Spleen (tissue), 11 donors: ENCODE results near the gene CD84. TPM values are rescaled to one million over a fixed set of nuclear protein-coding genes. Genes with fewer than 3 reads are reported as not detected.

Experiments
- DNase-seq: peaks from one replicate; pipeline ENCODE4 v3.0.0-alpha.2; 2020
- H3K27ac ChIP-seq, 8 donors: fragments of 200-600 bp; sonication (generic) in 7 of 8; 1 replicate in 4 of 8; 2 replicates in 4 of 8; pipeline versions ENCODE4 v1.5.0 to v1.8.0; 2016 to 2021; ENCODE audit warnings: inconsistent platforms in 4 of 8, mild to moderate bottlenecking in 4 of 8, moderate library complexity in 1 of 8
- H3K27me3 ChIP-seq, 7 donors: fragments of 200-600 bp; sonication (generic) in 6 of 7; replicated peaks in 1 of 7; 1 replicate in 4 of 7; 2 replicates in 3 of 7; pipeline versions ENCODE4 v1.5.0 to v1.8.0; 2016 to 2021; ENCODE audit warnings: inconsistent platforms in 3 of 7, mild to moderate bottlenecking in 1 of 7
- H3K36me3 ChIP-seq, 6 donors: fragments of 200-600 bp; sonication (generic) in 5 of 6; 1 replicate in 4 of 6; 2 replicates in 2 of 6; pipeline versions ENCODE4 v1.5.0 to v1.8.0; 2016 to 2021; ENCODE audit warnings: inconsistent platforms in 2 of 6
- H3K4me1 ChIP-seq, 6 donors: fragments of 200-600 bp; sonication (generic) in 5 of 6; 1 replicate in 3 of 6; 2 replicates in 3 of 6; pipeline versions ENCODE4 v1.5.0 to v1.8.0; 2016 to 2021; ENCODE audit warnings: inconsistent platforms in 3 of 6
- H3K4me3 ChIP-seq, 8 donors: fragments of 200-600 bp; sonication (generic) in 7 of 8; 1 replicate in 4 of 8; 2 replicates in 4 of 8; pipeline versions ENCODE4 v1.5.0 to v1.8.0; 2016 to 2021; ENCODE audit warnings: inconsistent platforms in 4 of 8, mild to moderate bottlenecking in 4 of 8, moderate library complexity in 2 of 8
- H3K9me3 ChIP-seq, 8 donors: fragments of 200-600 bp; sonication (generic) in 7 of 8; 1 replicate in 4 of 8; 2 replicates in 4 of 8; pipeline versions ENCODE4 v1.5.0 to v1.8.0; 2016 to 2021; ENCODE audit warnings: inconsistent platforms in 4 of 8
- POLR2A ChIP-seq, 3 donors: fragments of 450-650 bp; IDR thresholded peaks; one replicate each; pipeline ENCODE4 v1.5.1; 2017; ENCODE audit warnings: antibody characterized with exemption in 3 of 3, mild to moderate bottlenecking in 1 of 3
- POLR2AphosphoS5 ChIP-seq, 3 donors: sonication (generic); formaldehyde crosslinking; IDR thresholded peaks; one replicate each; pipeline ENCODE4 v1.5.1; 2017; ENCODE audit warnings: antibody characterized with exemption in 3 of 3
- WGBS, 5 donors: extraction: QIAGEN DNeasy Blood & Tissue Kit in 3 of 5; methylation state at CpG; one replicate each; pipeline versions ENCODE4 v1.1.5 to v1.1.7; 2013 to 2018; 5-methylcytosine and 5-hydroxymethylcytosine counted together
- intact Hi-C: fragments of 100-400 bp; cut with DNase I; formaldehyde crosslinking; loops from one replicate; pipeline ENCODE4 v1.15.0; 2023; ENCODE audit warnings: low total_unique reads
- polyA plus RNA-seq, 3 donors: library from polyadenylated mRNA; stranded (reverse); fragments of 200-250 nt; gene quantifications; one replicate each; pipeline ENCODE4 v1.2.1, GENCODE V29; 2013
- total RNA-seq, 7 donors: library from RNA; depleted of rRNA in 3 of 7; stranded (reverse); fragments of >200 nt in 3 of 7; fragmentation: NEBNext Ultra II Directional in 4 of 7; extraction: Animal tissue kit (Norgen Biotek cat#: 25700) in 4 of 7; gene quantifications; one replicate each; pipeline versions ENCODE4 v1.1.0 to v1.2.1, GENCODE V29; 2016 to 2021
- TF ChIP-seq, protein P1 (sequence below), 11 experiments: fragments of 200-600 bp in 7 of 11; fragments of 450-650 bp in 4 of 11; sonication (generic) in 4 of 11; IDR thresholded peaks in 8 of 11; conservative IDR thresholded peaks in 3 of 11; 1 replicate in 7 of 11; 2 replicates in 4 of 11; pipeline versions ENCODE4 v1.4.0 to v1.8.0; 2016 to 2021; ENCODE audit warnings: antibody characterized with exemption in 11 of 11, inconsistent platforms in 4 of 11, mild to moderate bottlenecking in 1 of 11
- donor health status: healthy with polysubstance abuse.
- donor health status: DM: no; HTN: no; CAD: no; lungs with moderate emphysema.
- donor health status: DM: no; HTN: no; CAD: no.
- donor health status: Bipolar disorder and iron deficiency.
- donor health status: healthy.
- donor health status: DM: no; HTN: no; CAD: no.
- donor health status: DM: yes; HTN: yes; CAD: no.

The CD84 gene
- total and polyA plus RNA-seq, 10 donors: 4.7 to 76.1 (median 60.0) TPM

DNA sequence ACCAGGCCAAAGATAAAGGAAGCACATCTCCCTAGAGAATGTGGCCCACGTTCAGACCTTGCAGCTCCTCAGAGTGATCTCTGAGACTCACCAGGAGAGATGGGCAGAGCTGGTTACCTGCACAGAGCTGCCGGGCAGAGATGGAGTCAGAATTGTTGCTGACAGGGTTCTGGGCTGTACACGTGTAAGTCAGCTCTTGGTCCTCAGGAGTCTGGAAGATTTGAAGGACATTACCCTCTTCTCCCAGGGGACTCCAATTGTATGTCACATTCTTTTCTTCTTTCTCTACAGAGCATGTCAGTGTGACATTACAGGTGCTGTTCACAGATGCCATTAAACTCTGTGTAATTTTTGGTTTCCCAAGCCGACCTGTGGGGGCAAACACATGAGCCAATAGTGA, 25.5 kb downstream of the CD84 start:
- intact Hi-C loops: no loop called here
- Histone ChIP-seq H3K27me3 (no peaks in the 10 kb centered on the region), H3K36me3 (peaks cover 4 to 65% (median 19%) of the 10 kb centered on the region in 6 donors), H3K4me3 (no peak overlapping the region), H3K27ac (peak overlapping the region in 2 of 8 donors; percentile 4 to 9), H3K9me3 (no peaks in the 10 kb centered on the region), H3K4me1 (peaks cover 0 to 42% (median 30%) of the 10 kb centered on the region in 6 donors)
- WGBS, 5 donors: 68 to 79% (median 70%) methylated on average over 4 of the region's 4 CpGs
- TF ChIP-seq, protein P1, sequence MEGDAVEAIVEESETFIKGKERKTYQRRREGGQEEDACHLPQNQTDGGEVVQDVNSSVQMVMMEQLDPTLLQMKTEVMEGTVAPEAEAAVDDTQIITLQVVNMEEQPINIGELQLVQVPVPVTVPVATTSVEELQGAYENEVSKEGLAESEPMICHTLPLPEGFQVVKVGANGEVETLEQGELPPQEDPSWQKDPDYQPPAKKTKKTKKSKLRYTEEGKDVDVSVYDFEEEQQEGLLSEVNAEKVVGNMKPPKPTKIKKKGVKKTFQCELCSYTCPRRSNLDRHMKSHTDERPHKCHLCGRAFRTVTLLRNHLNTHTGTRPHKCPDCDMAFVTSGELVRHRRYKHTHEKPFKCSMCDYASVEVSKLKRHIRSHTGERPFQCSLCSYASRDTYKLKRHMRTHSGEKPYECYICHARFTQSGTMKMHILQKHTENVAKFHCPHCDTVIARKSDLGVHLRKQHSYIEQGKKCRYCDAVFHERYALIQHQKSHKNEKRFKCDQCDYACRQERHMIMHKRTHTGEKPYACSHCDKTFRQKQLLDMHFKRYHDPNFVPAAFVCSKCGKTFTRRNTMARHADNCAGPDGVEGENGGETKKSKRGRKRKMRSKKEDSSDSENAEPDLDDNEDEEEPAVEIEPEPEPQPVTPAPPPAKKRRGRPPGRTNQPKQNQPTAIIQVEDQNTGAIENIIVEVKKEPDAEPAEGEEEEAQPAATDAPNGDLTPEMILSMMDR (IDR thresholded peaks at IDR 0.05 in 8 of 11, conservative IDR thresholded peaks at IDR 0.05 in 3 of 11): no peak
- TF ChIP-seq POLR2AphosphoS5 (IDR thresholded peaks at IDR 0.05) (no peak), POLR2A (IDR thresholded peaks at IDR 0.05) (no peak)
- DNase-seq: no peak

DNA sequence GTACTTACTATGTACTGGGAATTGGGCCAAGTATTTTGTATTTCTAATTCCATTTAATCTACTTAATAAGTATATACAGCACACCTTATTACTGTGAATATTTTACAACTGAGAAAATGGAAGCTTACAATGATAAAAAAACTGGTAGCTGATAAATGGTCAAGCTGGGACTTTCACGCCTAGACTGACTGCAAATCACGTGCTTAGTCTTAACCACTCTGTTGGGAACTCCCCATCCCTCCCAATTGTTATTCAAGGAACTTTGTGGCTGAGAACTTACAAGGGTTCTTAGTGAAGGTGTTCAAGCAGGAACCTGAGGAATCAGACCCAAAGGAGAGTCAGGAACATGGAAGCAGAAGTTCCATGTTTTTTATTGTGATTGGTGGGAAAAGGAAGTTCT, 26.9 kb downstream of the CD84 start:
- 70 to 80% (median 74%) methylated on average over 2 of the region's 2 CpGs for WGBS, 5 donors
- H3K9me3 ChIP-seq: no peaks in the 10 kb centered on the region
- intact Hi-C loops: no loop called here
- DNase-seq: no peak
- no peaks in the 10 kb centered on the region for H3K27me3 ChIP-seq
- peaks cover 4 to 72% (median 19%) of the 10 kb centered on the region in 6 donors for H3K36me3 ChIP-seq
- H3K27ac ChIP-seq: peak overlapping the region in 1 of 8 donors; percentile 85
- TF ChIP-seq, protein P1 (IDR thresholded peaks at IDR 0.05 in 8 of 11, conservative IDR thresholded peaks at IDR 0.05 in 3 of 11): no peak
- no peak for TF ChIP-seq POLR2AphosphoS5 (IDR thresholded peaks at IDR 0.05)
- peaks cover 5 to 43% (median 35%) of the 10 kb centered on the region in 6 donors for H3K4me1 ChIP-seq
- H3K4me3 ChIP-seq: no peak overlapping the region

DNA sequence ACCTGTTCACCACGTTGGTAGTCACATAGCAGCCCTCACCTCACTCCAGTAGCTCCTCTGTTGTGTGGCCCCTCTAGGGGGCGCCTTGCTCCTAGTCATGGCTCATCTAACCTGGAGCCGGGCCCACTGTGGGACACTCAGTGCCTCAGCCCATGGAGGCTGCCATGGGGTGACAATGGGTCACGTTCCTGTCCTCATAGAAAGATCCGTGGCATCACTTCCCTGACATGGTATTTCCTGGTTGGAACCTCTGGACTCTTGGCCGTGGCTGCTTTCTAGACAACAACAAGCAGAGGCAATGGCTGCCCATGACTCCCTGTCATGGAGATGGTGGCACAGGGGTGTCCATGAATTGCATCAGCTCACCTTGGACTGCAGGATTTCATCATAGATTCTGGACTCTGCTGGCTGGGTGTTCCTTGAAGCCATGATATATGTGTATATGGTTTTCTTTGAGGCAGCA, 28.7 kb downstream of the CD84 start:
- H3K4me1 ChIP-seq: peaks cover 10 to 61% (median 47%) of the 10 kb centered on the region in 6 donors
- H3K36me3 ChIP-seq: peaks cover 4 to 82% (median 19%) of the 10 kb centered on the region in 6 donors
- no peak overlapping the region for H3K4me3 ChIP-seq
- WGBS, 5 donors: 75 to 81% (median 77%) methylated on average over 2 to 6 of the region's 6 CpGs
- DNase-seq: peak; percentile 83
- no peaks in the 10 kb centered on the region for H3K9me3 ChIP-seq
- TF ChIP-seq POLR2A (IDR thresholded peaks at IDR 0.05): no peak
- TF ChIP-seq, protein P1 (IDR thresholded peaks at IDR 0.05 in 8 of 11, conservative IDR thresholded peaks at IDR 0.05 in 3 of 11): peak in 6 of 11 experiments; percentile 8 to 47 (median 30)
- TF ChIP-seq POLR2AphosphoS5 (IDR thresholded peaks at IDR 0.05): no peak
- H3K27ac ChIP-seq: peak overlapping the region in 3 of 8 donors; percentile 73 to 85 (median 75)
- H3K27me3 ChIP-seq: no peaks in the 10 kb centered on the region
- intact Hi-C loops: no loop called here

- WGBS, 5 donors: 62 to 83% (median 71%) methylated on average over 3 of the region's 3 CpGs
- Histone ChIP-seq H3K27me3 (no peaks in the 10 kb centered on the region), H3K4me1 (peaks cover 10 to 71% (median 54%) of the 10 kb centered on the region in 6 donors), H3K36me3 (peaks cover 4 to 80% (median 19%) of the 10 kb centered on the region in 6 donors), H3K27ac (peak overlapping the region in 7 of 8 donors; percentile 22 to 85 (median 73)), H3K9me3 (no peaks in the 10 kb centered on the region), H3K4me3 (no peak overlapping the region)
- intact Hi-C loops: no loop called here
- no peak for DNase-seq
- TF ChIP-seq POLR2A (IDR thresholded peaks at IDR 0.05) (no peak), POLR2AphosphoS5 (IDR thresholded peaks at IDR 0.05) (no peak)
- TF ChIP-seq, protein P1 (IDR thresholded peaks at IDR 0.05 in 8 of 11, conservative IDR thresholded peaks at IDR 0.05 in 3 of 11): no peak
Observed at GRCh38 chr1:160549665-160550006, 29.7 kb downstream of the CD84 start.
